AG04449 (cell line): Measurements from ENCODE around the gene TAS1R1.

ENCODE experiments used
- CTCF ChIA-PET: fragments of 350-600 bp; formaldehyde crosslinking; extraction: SDS; loops from one replicate; lab custom pipeline; 2021; ENCODE audit warnings: antibody characterized with exemption; lab: Yijun Ruan, JAX
- POLR2A ChIA-PET: fragments of 400-600, 350-600 bp; formaldehyde crosslinking; extraction: SDS; loops from one replicate; lab custom pipeline; 2020; ENCODE audit warnings: antibody characterized with exemption, inconsistent platforms; lab: Yijun Ruan, JAX
- DNase-seq: peaks from one replicate; pipeline ENCODE4 v3.0.0-alpha.2; 2010; ENCODE audit warnings: low read depth, low spot score
- H3K4me3 ChIP-seq: 2 replicates; pipeline ENCODE4 v1.5.1; 2011; ENCODE audit warnings: low read depth, mild to moderate bottlenecking, control low read depth, low read length
- CTCF ChIP-seq: IDR thresholded peaks from one replicate; pipeline ENCODE4 v1.5.1; 2011; ENCODE audit warnings: mild to moderate bottlenecking, moderate library complexity, low read length, control low read depth, inconsistent platforms; ENCODE audit not compliant: insufficient read depth; ENCODE audit errors: missing control alignments

The TAS1R1 gene

DNA sequence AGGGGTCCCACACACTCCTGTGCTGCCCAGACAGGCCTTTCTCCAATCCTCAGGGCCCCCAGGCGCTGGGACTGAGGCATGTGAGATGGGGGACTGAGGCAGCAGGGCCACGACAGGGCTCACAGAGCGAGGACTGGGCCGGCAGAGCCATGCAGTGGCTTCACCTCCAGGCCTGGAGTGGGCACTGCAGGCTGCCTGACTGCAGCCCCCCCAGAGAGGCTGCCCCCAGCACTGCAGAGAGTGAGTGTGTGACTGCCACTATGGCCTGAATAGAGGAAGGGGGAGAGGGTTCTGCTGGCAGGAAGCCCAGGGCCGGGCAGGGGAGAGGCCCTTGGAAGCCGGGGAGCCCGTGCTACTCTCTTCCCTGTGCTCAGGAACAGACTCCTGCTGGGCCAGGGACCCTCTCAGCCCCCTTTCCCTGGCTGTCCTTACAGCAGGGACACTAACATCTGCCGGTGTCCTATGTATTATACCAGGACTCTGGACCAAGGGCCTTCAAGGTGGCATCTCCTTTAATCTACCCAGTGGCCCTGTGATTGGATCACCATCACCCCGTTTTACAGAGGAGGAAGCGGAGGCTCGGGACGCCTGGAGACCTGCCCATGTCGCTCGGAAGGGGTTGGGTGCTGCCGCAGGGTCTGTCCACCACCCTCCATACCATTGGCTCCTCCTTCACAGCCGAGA is 43.4 kb upstream of the TAS1R1 start:
- no peak for DNase-seq
- ChIA-PET POLR2A (no interaction called here), CTCF (interaction anchor here (0.6 to 2.2 kb wide), 6 partner anchors 9 to 43 kb away, joined by 3 to 10 read pairs (median 4); partner anchors contain the start of gene TAS1R1)
- no peak overlapping the region for H3K4me3 ChIP-seq
- TF ChIP-seq CTCF, result no peak

DNA sequence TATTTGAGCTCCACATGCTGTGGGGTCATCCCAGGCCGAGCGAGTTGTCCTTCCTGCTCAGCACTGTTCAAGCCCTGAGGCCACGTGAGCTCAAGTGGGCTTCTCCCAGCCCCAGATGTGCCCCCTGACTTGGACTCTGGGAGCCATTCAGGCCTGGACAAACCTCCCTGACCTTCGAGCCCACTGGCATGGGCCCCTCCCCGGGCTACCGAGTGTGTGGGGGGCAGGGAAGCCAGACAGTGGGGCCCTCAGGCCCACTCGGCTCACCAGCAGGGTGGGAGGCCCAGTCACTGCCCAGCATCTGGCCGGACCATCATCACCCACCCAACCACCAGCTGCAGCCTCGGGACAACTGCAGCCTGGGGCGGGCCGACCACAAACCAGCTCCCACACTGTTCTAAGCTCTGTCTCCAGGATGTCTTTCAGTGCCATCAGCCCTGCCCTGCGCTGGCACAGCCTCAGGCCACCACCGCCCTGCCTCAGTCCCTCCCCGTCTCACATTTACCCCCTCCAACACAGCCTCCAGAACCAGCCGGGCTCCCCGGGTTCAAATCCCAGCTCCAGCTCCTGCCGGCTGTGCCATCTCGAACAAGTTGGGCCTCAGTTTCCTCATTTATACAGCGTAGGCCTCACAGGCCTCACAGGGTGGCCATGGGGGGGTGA is 42.7 kb upstream of the TAS1R1 start:
- DNase-seq, result no peak
- TF ChIP-seq CTCF, result no peak
- POLR2A ChIA-PET, result no interaction called here
- H3K4me3 ChIP-seq, result no peak overlapping the region
- CTCF ChIA-PET, result interaction anchor here (0.6 to 2.2 kb wide), 7 partner anchors 9 to 42 kb away, joined by 3 to 10 read pairs (median 4); partner anchors contain the start of gene TAS1R1

GRCh38 chr1:6512908-6513280 is 42.2 kb upstream of the TAS1R1 start:
- H3K4me3 ChIP-seq, result no peak overlapping the region
- TF ChIP-seq CTCF, result no peak
- POLR2A ChIA-PET, result no interaction called here
- CTCF ChIA-PET, result interaction anchor here (1.2 to 2.2 kb wide), 6 partner anchors 9 to 27 kb away, joined by 3 to 10 read pairs (median 4); no protein-coding TSS in a partner anchor
- no peak for DNase-seq

- ChIA-PET POLR2A (no interaction called here), CTCF (interaction anchor here (1.2 to 2.2 kb wide), 5 partner anchors 9 to 27 kb away, joined by 3 to 10 read pairs (median 4); no protein-coding TSS in a partner anchor)
Observed at GRCh38 chr1:6513320-6513801, 41.7 kb upstream of the TAS1R1 start.

GRCh38 chr1:6515771-6516170 is 39.3 kb upstream of the TAS1R1 start:
- TF ChIP-seq CTCF, result no peak
- DNase-seq, result no peak
- H3K4me3 ChIP-seq, result no peak overlapping the region
- CTCF ChIA-PET, result no interaction called here
- POLR2A ChIA-PET, result no interaction called here

More at GRCh38 chr1:6513320-6513801, 41.7 kb upstream of the TAS1R1 start:
- TF ChIP-seq CTCF, result no peak
- no peak overlapping the region for H3K4me3 ChIP-seq
- DNase-seq, result no peak

DNA sequence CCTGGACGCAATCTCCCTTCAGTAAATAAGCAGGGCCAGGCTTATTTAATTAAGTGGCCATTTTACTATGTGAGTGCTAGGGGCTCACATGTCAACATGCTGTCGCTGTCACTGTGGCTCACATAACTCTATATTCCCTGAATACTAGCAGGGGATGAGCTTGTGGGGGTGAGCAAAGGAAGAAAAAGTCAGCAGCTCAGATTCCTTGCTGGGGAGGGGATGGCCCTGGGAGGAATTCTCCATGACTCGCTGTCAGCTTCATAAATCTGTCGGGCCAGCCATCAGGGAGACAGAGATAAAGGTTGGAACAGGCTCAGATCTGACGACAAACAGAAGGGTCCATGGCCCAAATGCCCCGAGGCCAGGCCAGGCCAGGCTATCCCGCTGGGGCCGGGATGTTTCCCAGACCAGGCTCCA is 37.7 kb upstream of the TAS1R1 start:
- TF ChIP-seq CTCF, result no peak
- ChIA-PET CTCF (interaction anchor here (1.2 to 2.0 kb wide), 2 partner anchors 28 to 31 kb away, joined by 4 to 9 read pairs; no protein-coding TSS in a partner anchor), POLR2A (interaction anchor here (1.0 kb wide), 1 partner anchor 26 kb away, joined by 3 read pairs; the partner anchor contains the start of gene PLEKHG5)
- DNase-seq, result no peak
- H3K4me3 ChIP-seq, result no peak overlapping the region
